Trophoblast cell (in vitro differentiated cells and primary cell): ENCODE data around the gene FAAP100. TPM values are rescaled to one million over a fixed set of nuclear protein-coding genes. Genes with fewer than 3 reads are reported as not detected.
A peak's percentile ranks its signal among the peaks of the same experiment; 100 is the strongest.

ENCODE experiments used
- DNase-seq, 2 donors: peaks; one replicate each; pipeline ENCODE4 v3.0.0-alpha.2; 2016
- H2AFZ ChIP-seq: 2 replicates; pipeline ENCODE4 v1.6.1; 2013; ENCODE audit warnings: low read length, moderate library complexity, mild to moderate bottlenecking; ENCODE audit not compliant: insufficient read depth, poor library complexity
- H2AK5ac ChIP-seq: 2 replicates; pipeline ENCODE4 v1.6.1; 2013; ENCODE audit warnings: mild to moderate bottlenecking, low read length
- H2BK120ac ChIP-seq: 2 replicates; pipeline ENCODE4 v1.6.1; 2013; ENCODE audit warnings: low read length, mild to moderate bottlenecking, moderate library complexity; ENCODE audit not compliant: insufficient read depth, poor library complexity
- H2BK12ac ChIP-seq: 2 replicates; pipeline ENCODE4 v1.6.1; 2013; ENCODE audit warnings: mild to moderate bottlenecking, low read length, moderate library complexity
- H2BK5ac ChIP-seq: 2 replicates; pipeline ENCODE4 v1.6.1; 2013; ENCODE audit warnings: low read length, low read depth, moderate library complexity, mild to moderate bottlenecking; ENCODE audit not compliant: poor library complexity
- H3K14ac ChIP-seq: 2 replicates; pipeline ENCODE4 v1.6.1; 2013; ENCODE audit warnings: mild to moderate bottlenecking, low read length
- H3K18ac ChIP-seq: 2 replicates; pipeline ENCODE4 v1.6.1; 2013; ENCODE audit warnings: mild to moderate bottlenecking, low read length
- H3K23ac ChIP-seq: 2 replicates; pipeline ENCODE4 v1.6.1; 2013; ENCODE audit warnings: low read length
- H3K27ac ChIP-seq: 2 replicates; pipeline ENCODE4 v1.5.1; 2013; ENCODE audit warnings: low read depth, mild to moderate bottlenecking, inconsistent platforms, low read length, moderate library complexity
- H3K27me3 ChIP-seq: 2 replicates; pipeline ENCODE4 v1.6.1; 2013; ENCODE audit warnings: inconsistent platforms, mild to moderate bottlenecking, low read length, moderate library complexity; ENCODE audit not compliant: insufficient read depth
- H3K36me3 ChIP-seq, 2 experiments: 1 replicate in 1 of 2; 2 replicates in 1 of 2; pipeline ENCODE4 v1.6.1; 2013; ENCODE audit warnings: low read length in 2 of 2, mild to moderate bottlenecking in 2 of 2, moderate library complexity in 1 of 2; ENCODE audit not compliant: insufficient read depth in 2 of 2, control insufficient read depth in 1 of 2
- H3K4ac ChIP-seq: 2 replicates; pipeline ENCODE4 v1.6.1; 2013; ENCODE audit warnings: low read depth, mild to moderate bottlenecking, low read length, moderate library complexity
- H3K4me1 ChIP-seq, 2 experiments: 1 replicate in 1 of 2; 2 replicates in 1 of 2; pipeline ENCODE4 v1.6.1; 2013; ENCODE audit warnings: low read length in 2 of 2, mild to moderate bottlenecking in 2 of 2, moderate library complexity in 1 of 2; ENCODE audit not compliant: insufficient read depth in 2 of 2, control insufficient read depth in 1 of 2
- H3K4me2 ChIP-seq: 2 replicates; pipeline ENCODE4 v1.6.1; 2013; ENCODE audit warnings: inconsistent platforms, mild to moderate bottlenecking, low read length, moderate library complexity
- H3K4me3 ChIP-seq: 2 replicates; pipeline ENCODE4 v1.5.1; 2013; ENCODE audit warnings: mild to moderate bottlenecking, low read depth, low read length, inconsistent platforms
- H3K79me1 ChIP-seq: one replicate; pipeline ENCODE4 v1.6.1; 2013; ENCODE audit warnings: low read length
- H3K79me2 ChIP-seq: 2 replicates; pipeline ENCODE4 v1.6.1; 2013; ENCODE audit warnings: low read length, mild to moderate bottlenecking; ENCODE audit not compliant: control insufficient read depth, insufficient read depth, poor library complexity
- H3K9ac ChIP-seq: 2 replicates; pipeline ENCODE4 v1.6.1; 2013; ENCODE audit warnings: mild to moderate bottlenecking, low read length
- H3K9me3 ChIP-seq: 2 replicates; pipeline ENCODE4 v1.6.1; 2013; ENCODE audit warnings: low read depth, mild to moderate bottlenecking, control low read depth, inconsistent platforms, low read length; ENCODE audit not compliant: insufficient read depth
- H4K12ac ChIP-seq: 2 replicates; pipeline ENCODE4 v1.6.1; 2013; ENCODE audit warnings: low read depth, mild to moderate bottlenecking, low read length, moderate library complexity
- H4K8ac ChIP-seq: 2 replicates; pipeline ENCODE4 v1.6.1; 2013; ENCODE audit warnings: low read depth, mild to moderate bottlenecking, low read length, moderate library complexity
- H4K91ac ChIP-seq: one replicate; pipeline ENCODE4 v1.6.1; 2013; ENCODE audit warnings: low read depth, mild to moderate bottlenecking, low read length, moderate library complexity
- WGBS: extraction: QIAGEN DNeasy Blood & Tissue Kit; methylation state at CpG from one replicate; pipeline ENCODE4 v1.1.7; 2013; ENCODE audit warnings: missing lambda C conversion rate; ENCODE audit not compliant: insufficient read length, insufficient coverage; ENCODE audit errors: extremely low coverage; 5-methylcytosine and 5-hydroxymethylcytosine counted together
- polyA plus RNA-seq: library from polyadenylated mRNA; stranded (reverse); fragments of 200-250 nt; gene quantifications from 2 replicates; pipeline ENCODE4 v1.2.3, GENCODE V29; 2013

FAAP100 gene
- 11.4 and 11.6 TPM in 2 replicates for polyA plus RNA-seq

DNA sequence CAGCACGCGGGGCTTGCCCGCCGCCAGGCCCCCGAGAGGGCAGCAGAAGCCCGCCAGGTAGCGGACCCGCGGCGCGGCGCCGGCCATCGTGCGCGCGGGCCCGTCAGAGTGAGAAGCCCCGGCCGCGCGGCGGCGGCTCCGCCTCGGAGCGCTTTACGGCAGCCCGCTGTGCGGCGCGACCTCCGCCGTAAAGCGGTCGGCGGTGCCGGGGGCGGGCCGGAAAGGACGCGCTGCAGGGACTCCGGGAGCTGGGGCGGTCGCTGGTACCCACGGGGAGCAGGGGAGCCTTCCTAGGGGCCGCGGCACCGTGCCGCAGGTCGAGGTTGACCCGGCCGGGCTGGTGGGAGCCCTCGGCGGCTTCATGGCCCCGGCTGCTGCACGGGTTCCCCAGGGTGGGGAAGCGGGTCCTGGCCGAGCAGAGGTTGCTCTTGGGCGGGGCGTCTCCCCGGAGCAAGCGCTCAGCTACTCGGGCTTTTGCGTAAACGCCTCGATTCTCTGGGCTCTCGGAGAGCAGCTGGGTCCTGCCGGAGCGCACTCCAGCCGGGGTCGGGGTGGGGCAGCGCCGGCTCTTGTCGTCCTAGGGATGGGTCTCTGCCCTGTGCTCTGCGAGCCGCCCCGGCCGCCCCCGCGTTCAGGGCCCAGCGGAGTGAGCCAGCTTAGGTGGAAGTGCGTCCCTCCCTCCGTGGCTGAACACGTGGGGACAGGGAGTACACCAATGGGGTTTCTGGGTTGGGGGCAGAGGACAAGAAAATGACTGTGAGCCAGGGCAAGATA lies at the start of gene FAAP100:
Gene FAAP100, minus strand, starts transcription at position 110 of the 774 bp plus-strand sequence. Its CDS starts 23 bp downstream, at position 87.
- peak; percentile 72 to 88 for DNase-seq
- H3K79me1 ChIP-seq, result peaks cover 9% of the 10 kb centered on the region
- H3K4me2 ChIP-seq, result peak within 1 kb of the TSS; percentile 96
- peak within 1 kb of the TSS; percentile 75 for H3K27ac ChIP-seq
- H3K23ac ChIP-seq, result no peak within 1 kb of the TSS
- WGBS, result no CpG with 5 or more reads among the region's 85 CpGs
- peak within 1 kb of the TSS; percentile 83 for H3K18ac ChIP-seq
- H4K8ac ChIP-seq, result peak within 1 kb of the TSS; percentile 97
- peak within 1 kb of the TSS; percentile 86 for H3K4ac ChIP-seq
- H3K4me1 ChIP-seq, result peaks cover 2 to 15% of the 10 kb centered on the region in 2 experiments
- H2AK5ac ChIP-seq, result peak within 1 kb of the TSS; percentile 67
- peak within 1 kb of the TSS; percentile 70 for H2BK5ac ChIP-seq
- no peak within 1 kb of the TSS for H2BK12ac ChIP-seq
- no peaks in the 10 kb centered on the region for H3K27me3 ChIP-seq
- H2AFZ ChIP-seq, result peak within 1 kb of the TSS; percentile 94
- H3K14ac ChIP-seq, result peak within 1 kb of the TSS; percentile 95
- H3K9ac ChIP-seq, result peak within 1 kb of the TSS; percentile 91
- peak within 1 kb of the TSS; percentile 98 for H3K4me3 ChIP-seq
- peak within 1 kb of the TSS; percentile 95 for H4K91ac ChIP-seq
- peak within 1 kb of the TSS; percentile 80 for H2BK120ac ChIP-seq
- no peaks in the 10 kb centered on the region for H3K9me3 ChIP-seq
- H3K36me3 ChIP-seq, result peaks cover 39 to 45% of the 10 kb centered on the region in 2 experiments
- peak within 1 kb of the TSS; percentile 89 for H4K12ac ChIP-seq
- peaks cover 9% of the 10 kb centered on the region for H3K79me2 ChIP-seq

DNA sequence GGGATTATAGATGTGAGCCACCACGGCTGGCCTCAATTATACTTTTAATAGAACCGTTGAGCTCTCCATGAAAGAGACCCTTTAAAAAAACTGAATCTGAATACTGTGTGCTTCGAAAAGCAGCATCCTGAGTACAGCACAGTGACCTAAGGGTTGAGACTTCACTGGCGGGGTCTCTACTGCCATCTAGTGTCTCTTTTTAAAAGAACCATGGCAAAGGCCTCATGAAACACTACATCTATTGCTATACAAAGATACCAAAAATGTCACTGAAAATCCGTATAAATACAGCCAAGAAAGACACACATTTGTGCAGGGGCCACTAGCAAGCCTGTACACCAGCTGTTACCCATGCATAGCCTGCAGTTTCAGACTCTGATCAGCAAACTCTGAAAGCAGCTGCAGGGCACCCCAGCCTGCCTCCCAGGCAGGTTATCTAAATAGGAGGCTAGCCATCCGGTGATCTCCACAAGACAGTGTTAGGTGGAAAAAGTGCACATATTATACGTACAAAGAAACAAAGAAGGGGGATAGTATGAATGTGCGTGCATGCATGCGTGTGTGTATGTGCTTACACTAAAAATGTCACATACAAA lies 49.5 kb upstream of the FAAP100 start:
- WGBS, result no CpG with 5 or more reads among the region's 9 CpGs
- Histone ChIP-seq H3K14ac (no peak overlapping the region), H4K8ac (no peak overlapping the region), H2BK12ac (no peak overlapping the region), H2BK5ac (no peak overlapping the region), H3K27me3 (no peaks in the 10 kb centered on the region), H2AK5ac (no peak overlapping the region), H3K18ac (no peak overlapping the region), H3K4ac (no peak overlapping the region), H3K79me2 (no peaks in the 10 kb centered on the region), H3K9me3 (no peaks in the 10 kb centered on the region), H3K4me2 (no peak overlapping the region), H3K79me1 (no peaks in the 10 kb centered on the region), H3K23ac (no peak overlapping the region), H3K4me1 (no peaks in the 10 kb centered on the region), H3K9ac (no peak overlapping the region), H2AFZ (no peak overlapping the region), H4K12ac (no peak overlapping the region), H3K27ac (no peak overlapping the region), H3K4me3 (no peak overlapping the region), H4K91ac (no peak overlapping the region), H3K36me3 (peaks cover 51 to 68% of the 10 kb centered on the region in 2 experiments), H2BK120ac (no peak overlapping the region)
- peak; percentile 37 to 84 for DNase-seq

GRCh38 chr17:81599719-81600486 lies 47.8 kb upstream of the FAAP100 start:
- H3K4me1 ChIP-seq, result no peaks in the 10 kb centered on the region
- H3K14ac ChIP-seq, result no peak overlapping the region
- H3K9ac ChIP-seq, result no peak overlapping the region

DNA sequence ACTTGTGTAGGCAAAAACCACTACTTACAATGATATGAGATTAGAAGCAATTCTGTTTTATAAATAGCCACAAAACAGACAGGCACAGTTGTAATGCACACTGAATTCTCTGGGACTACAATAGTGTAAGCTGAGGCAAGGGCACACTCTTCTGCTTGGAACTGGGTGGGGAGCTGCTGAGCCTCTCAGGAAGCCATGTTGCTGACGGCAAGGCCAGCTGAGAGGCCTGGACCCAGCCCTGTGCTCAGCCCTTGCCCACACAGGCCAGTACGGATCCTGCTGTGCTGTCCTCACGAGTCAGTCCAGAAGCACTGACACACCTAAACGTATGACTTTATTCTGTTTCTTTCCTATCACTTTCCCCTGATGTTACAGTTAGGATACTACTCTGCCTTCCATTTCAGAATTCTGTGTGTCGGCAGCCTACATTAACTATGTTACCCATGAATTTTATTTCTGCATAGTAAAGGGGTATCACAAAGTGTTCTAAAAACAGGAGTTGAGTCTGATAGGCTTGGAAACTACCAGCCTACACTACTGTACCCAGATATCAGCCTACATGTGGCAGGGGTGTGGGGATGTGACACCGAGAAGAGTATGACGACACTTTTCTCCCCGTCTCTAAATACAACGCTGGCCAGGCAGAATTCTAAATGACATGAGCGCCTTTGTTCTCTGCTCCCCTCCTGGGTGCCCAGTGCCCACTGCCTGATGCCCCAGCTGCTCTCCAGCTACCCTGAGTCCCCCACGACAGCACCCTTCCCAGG lies 41.1 kb upstream of the FAAP100 start:
- H2BK12ac ChIP-seq, result no peak overlapping the region
- no peak for DNase-seq
- no peak overlapping the region for H3K4ac ChIP-seq
- no peak overlapping the region for H3K4me2 ChIP-seq
- no peaks in the 10 kb centered on the region for H3K4me1 ChIP-seq
- no peak overlapping the region for H2AFZ ChIP-seq
- peaks cover 61 to 70% of the 10 kb centered on the region in 2 experiments for H3K36me3 ChIP-seq
- WGBS, result no CpG with 5 or more reads among the region's 11 CpGs
- H2BK120ac ChIP-seq, result no peak overlapping the region
- no peaks in the 10 kb centered on the region for H3K27me3 ChIP-seq
- no peak overlapping the region for H3K4me3 ChIP-seq
- H3K18ac ChIP-seq, result peak overlapping the region; percentile 23
- no peak overlapping the region for H2BK5ac ChIP-seq
- no peak overlapping the region for H3K9ac ChIP-seq
- H3K27ac ChIP-seq, result no peak overlapping the region
- H4K8ac ChIP-seq, result no peak overlapping the region
- no peak overlapping the region for H3K14ac ChIP-seq
- no peaks in the 10 kb centered on the region for H3K9me3 ChIP-seq
- no peak overlapping the region for H4K91ac ChIP-seq
- no peak overlapping the region for H3K23ac ChIP-seq
- no peak overlapping the region for H4K12ac ChIP-seq
- H3K79me2 ChIP-seq, result no peaks in the 10 kb centered on the region
- H2AK5ac ChIP-seq, result no peak overlapping the region
- no peaks in the 10 kb centered on the region for H3K79me1 ChIP-seq

More at GRCh38 chr17:81599719-81600486, 47.8 kb upstream of the FAAP100 start:
- no peaks in the 10 kb centered on the region for H3K9me3 ChIP-seq
- H3K79me1 ChIP-seq, result no peaks in the 10 kb centered on the region
- H3K27me3 ChIP-seq, result no peaks in the 10 kb centered on the region
- H4K12ac ChIP-seq, result no peak overlapping the region
- H3K18ac ChIP-seq, result no peak overlapping the region
- peaks cover 48 to 64% of the 10 kb centered on the region in 2 experiments for H3K36me3 ChIP-seq
- no peak overlapping the region for H2BK5ac ChIP-seq
- no peak overlapping the region for H4K91ac ChIP-seq
- H4K8ac ChIP-seq, result no peak overlapping the region
- H3K4me3 ChIP-seq, result no peak overlapping the region
- WGBS, result no CpG with 5 or more reads among the region's 10 CpGs
- H2AK5ac ChIP-seq, result no peak overlapping the region
- DNase-seq, result no peak
- H3K27ac ChIP-seq, result no peak overlapping the region
- no peaks in the 10 kb centered on the region for H3K79me2 ChIP-seq
- H3K4ac ChIP-seq, result no peak overlapping the region
- no peak overlapping the region for H3K4me2 ChIP-seq
- no peak overlapping the region for H2BK12ac ChIP-seq
- no peak overlapping the region for H2AFZ ChIP-seq
- no peak overlapping the region for H3K23ac ChIP-seq
- no peak overlapping the region for H2BK120ac ChIP-seq
